Hepatic stellate cell (primary cell): ENCODE results near the gene GGT1.
"Not testable (repeated sequence)": the region's sequence is repeated elsewhere in the genome, so short reads cannot be mapped to it uniquely, and the experiment has no call there.

Experiments used
- DNase-seq: peaks from one replicate; pipeline ENCODE4 v3.0.0; 2011; ENCODE audit warnings: low spot score

The GGT1 gene

DNA sequence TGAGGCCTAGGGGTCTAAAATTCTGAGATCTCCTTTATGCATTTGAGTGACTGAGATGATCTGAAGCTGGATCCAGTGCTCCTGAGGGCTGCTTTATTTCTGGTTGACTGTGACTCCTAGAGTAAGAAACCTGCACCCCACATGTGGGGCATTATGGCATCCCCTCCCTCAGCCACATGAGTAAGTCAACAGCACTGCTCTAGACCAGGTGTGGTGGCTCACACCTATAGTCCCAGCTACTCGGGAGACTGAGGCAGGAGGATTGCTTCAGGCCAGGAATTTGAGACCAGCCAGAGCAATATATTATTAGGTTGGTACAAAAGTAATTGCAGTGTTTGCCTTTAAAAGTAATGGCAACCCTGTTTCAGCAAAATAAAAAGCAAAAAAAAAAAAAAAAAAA lies 39.3 kb downstream of the GGT1 start:
- not testable (repeated sequence) for DNase-seq

DNA sequence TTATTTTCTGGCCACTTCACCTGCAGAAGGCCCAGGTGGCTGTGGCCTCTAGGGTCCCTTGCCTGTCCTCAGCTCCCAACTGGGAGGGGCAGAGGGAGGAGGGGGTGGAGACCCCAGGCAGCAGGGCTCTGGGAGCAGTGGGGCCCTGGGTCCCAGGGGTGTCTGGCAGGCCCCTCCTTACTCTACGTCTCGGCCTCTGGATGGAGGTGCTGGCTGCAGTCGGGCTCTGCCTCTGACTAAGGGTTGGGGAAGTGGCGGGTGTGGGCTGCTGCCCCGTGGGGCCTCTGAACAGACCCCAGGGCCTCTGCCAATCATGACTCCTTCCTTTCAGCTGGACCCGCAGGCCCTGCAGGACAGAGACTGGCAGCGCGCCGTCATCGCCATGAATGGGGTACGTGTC lies 41.4 kb downstream of the GGT1 start:
- not testable (repeated sequence) for DNase-seq

DNA sequence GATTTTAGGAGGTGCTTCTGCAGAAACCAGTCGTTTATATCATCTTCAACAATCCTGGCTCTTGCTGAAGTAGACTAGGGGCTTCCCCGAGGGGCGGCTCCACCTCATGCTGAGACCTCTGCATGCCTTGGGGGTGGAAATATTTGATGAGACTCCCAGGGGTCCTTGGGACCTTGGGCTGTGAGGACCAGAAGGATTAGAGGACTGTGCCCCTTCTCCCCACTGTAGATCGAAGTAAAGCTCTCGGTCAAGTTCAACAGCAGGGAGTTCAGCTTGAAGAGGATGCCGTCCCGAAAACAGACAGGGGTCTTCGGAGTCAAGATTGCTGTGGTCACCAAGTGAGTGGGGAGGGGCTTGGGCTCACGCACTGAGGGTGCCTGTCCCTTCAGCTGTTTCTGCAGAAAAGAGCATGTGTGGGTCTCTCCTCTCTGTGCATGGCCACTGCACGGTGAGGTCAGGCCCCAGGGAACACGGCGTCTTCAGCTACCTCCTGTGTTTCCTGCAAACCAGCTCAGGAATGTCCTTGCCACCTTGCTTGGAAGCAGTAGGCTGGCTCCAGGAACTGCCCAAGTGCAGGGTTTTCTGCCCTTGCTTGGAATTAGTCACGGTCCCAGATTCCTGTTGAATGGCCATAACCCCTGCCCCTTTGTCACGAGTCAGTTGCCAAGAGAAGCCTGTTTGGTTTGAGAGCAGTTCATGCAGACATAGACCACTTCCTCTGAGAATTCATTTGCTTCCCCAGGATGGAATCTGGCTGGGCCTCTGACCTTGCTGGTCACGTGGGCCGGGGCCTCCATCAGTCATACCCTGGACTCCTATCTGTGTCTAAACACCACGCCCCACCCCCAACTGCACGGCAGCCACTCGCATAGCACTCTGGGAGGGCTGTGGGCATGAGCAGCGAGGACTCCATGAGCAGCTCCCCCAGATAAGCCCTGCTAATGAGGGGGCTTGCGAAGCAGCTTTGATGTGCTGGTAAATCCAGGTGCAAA lies 42.7 kb downstream of the GGT1 start:
- not testable (repeated sequence) for DNase-seq

DNA sequence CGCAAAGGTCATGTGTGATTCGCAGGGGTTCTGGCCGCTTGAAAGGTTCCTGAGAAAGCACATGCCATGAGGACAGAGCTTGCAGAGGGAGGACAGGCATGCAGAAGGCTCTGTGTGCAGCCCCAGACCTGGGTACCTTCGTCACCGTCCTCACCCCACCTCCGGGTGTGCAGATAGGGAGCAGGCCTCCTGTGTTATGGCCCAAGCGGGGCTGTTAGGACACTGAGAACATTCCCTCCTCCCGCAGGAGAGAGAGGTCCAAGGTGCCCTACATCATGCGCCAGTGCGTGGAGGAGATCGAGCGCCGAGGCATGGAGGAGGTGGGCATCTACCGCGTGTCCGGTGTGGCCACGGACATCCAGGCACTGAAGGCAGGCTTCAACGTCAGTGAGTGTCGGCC lies 43.8 kb downstream of the GGT1 start:
- DNase-seq: not testable (repeated sequence)

DNA sequence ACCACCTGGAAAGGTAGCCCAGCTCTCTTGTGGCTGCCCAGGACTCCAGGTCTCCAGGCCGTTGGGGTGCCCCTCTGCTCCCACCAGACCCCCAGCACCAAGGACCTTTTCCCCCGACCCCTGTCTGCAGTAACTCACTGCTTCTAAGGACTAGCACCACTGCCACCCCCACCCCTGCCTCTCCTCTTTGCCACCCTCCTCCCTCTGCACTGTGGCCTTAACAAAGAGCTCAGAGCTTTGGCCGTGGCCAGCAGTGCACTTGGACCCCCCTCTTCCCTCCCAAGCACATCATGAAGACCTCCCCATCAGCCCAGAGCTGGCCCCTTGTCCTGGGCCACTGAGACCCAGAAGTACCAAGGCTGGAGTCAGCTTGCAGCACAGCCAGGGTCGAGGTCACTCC lies 46.4 kb downstream of the GGT1 start:
- DNase-seq: not testable (repeated sequence)

DNA sequence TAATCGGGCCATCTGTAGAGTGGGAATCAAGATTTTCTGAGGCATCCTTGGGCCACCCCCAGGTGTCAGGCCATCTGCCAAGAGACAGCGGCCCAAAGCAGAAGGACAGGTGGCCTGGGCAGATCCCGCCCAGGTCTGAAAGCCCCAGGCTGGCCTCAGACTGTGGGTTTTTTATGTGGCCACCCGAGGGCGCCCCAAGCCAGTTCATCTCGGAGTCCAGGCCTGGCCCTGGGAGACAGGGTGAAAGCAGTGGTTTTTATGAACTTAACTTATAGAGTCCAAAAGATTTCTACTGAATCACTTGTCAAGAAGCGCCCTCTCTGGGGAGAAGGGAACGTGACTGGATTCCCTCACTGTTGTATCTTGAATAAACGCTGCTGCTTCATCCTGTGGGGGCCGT lies 47.9 kb downstream of the GGT1 start:
- not testable (repeated sequence) for DNase-seq

DNA sequence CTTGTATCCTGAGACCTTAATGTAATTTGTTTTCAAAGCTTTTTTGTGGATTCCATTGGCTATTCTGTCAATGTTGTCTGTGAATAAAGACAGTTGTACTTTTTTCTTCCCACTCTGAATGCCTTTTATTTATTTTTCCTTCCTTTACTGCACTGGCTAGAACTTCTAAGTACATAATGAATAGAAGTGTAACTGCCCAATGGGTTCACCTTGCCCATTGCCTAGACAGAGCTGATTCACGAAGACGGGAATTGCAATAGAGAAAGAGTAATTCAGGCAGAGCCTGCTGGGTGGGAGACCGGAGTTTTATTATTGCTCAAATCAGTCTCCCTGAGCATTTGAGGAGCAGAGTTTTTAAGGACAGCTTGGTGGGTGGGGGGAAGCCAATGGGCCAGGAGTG lies 62.4 kb downstream of the GGT1 start:
- DNase-seq: not testable (repeated sequence)

DNA sequence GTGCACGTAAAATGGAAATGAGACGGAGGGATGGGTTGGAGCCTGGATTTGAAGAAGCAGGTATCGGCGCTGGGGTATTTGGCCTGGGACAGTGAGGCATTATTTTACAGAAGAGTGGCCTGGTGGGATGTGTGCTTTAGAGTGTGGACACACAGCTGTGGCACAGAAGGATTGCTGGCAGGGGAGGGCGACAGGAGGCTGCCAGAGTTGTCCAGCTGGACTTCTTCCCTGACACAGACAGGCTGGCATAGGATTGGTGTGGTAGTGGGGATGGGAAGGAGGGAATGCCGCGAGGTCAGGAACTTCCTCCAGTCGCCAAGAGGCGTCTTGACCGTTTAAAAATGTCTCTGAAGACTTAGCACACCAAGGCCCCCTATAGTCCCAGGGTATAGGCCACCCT lies 64.9 kb downstream of the GGT1 start:
- not testable (repeated sequence) for DNase-seq

DNA sequence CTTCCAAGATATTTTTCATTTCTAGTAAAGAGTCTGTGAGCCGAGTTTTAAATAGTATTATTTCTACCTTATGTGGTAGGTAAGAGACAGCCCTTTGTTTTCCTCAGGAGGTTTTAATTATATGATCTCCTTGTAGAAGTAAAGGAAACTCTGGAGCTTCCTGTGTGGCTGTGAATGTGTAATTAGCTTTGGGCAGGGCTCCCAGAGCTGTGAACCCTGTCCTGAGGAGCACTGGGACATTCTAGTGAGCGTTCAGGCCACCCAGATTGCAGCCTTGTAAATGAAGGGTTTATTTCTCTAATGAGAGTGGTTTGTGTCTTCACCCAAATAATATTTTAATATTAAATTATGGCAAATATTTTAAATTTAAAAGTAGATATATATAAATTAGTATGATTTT lies 69.5 kb downstream of the GGT1 start:
- DNase-seq: not testable (repeated sequence)
